OCI-LY1 (cell line): ENCODE data around the gene UHRF2.

Source experiments
- CTCF ChIP-seq: fragments of 200-600 bp; sonication (generic), shearing (Covaris generic); IDR thresholded peaks from 2 replicates; pipeline ENCODE4 v1.5.1; 2017; ENCODE audit warnings: mild to moderate bottlenecking, antibody characterized with exemption, low read length, moderate library complexity, mixed read lengths
- EZH2 ChIP-seq: fragments of 200-600 bp; sonication (generic), shearing (Covaris generic); IDR thresholded peaks from 2 replicates; pipeline ENCODE4 v1.8.0; 2017; ENCODE audit warnings: borderline replicate concordance, mixed run types, mild to moderate bottlenecking, antibody characterized with exemption, low read length, moderate library complexity, mixed read lengths

- TF ChIP-seq CTCF (no peak), EZH2 (no peak)
Observed at GRCh38 chr9:6553866-6554265, 140.9 kb downstream of the UHRF2 start.
